ENCODE results near the gene ZNF263. TPM values are rescaled to one million over a fixed set of nuclear protein-coding genes. Genes with fewer than 3 reads are reported as not detected.
A peak's percentile ranks its signal among the peaks of the same experiment; 100 is the strongest.

ZNF263 gene
- total and polyA plus RNA-seq, 10 of the 15 experiments (the other 5 are each of a cell fraction or from before 2014, with no cell fraction given), result 4.7 to 45.6 (median 24.5) TPM

GRCh38 chr16:3282730-3283542 lies at the start of gene ZNF263 (continued):
- TF ChIP-seq, protein P1, sequence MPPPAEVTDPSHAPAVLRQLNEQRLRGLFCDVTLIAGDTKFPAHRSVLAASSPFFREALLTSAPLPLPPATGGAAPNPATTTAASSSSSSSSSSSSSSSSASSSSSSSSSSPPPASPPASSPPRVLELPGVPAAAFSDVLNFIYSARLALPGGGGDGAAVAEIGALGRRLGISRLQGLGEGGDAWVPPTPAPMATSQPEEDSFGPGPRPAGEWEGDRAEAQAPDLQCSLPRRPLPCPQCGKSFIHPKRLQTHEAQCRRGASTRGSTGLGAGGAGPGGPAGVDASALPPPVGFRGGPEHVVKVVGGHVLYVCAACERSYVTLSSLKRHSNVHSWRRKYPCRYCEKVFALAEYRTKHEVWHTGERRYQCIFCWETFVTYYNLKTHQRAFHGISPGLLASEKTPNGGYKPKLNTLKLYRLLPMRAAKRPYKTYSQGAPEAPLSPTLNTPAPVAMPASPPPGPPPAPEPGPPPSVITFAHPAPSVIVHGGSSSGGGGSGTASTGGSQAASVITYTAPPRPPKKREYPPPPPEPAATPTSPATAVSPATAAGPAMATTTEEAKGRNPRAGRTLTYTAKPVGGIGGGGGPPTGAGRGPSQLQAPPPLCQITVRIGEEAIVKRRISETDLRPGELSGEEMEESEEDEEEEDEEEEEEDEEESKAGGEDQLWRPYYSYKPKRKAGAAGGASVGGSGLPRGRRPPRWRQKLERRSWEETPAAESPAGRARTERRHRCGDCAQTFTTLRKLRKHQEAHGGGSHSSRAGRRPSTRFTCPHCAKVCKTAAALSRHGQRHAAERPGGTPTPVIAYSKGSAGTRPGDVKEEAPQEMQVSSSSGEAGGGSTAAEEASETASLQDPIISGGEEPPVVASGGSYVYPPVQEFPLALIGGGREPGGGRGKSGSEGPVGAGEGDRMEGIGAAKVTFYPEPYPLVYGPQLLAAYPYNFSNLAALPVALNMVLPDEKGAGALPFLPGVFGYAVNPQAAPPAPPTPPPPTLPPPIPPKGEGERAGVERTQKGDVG (CRISPR knock-in tag; IDR thresholded peaks at IDR 0.05), result no peak
- TF ChIP-seq, protein P2, sequence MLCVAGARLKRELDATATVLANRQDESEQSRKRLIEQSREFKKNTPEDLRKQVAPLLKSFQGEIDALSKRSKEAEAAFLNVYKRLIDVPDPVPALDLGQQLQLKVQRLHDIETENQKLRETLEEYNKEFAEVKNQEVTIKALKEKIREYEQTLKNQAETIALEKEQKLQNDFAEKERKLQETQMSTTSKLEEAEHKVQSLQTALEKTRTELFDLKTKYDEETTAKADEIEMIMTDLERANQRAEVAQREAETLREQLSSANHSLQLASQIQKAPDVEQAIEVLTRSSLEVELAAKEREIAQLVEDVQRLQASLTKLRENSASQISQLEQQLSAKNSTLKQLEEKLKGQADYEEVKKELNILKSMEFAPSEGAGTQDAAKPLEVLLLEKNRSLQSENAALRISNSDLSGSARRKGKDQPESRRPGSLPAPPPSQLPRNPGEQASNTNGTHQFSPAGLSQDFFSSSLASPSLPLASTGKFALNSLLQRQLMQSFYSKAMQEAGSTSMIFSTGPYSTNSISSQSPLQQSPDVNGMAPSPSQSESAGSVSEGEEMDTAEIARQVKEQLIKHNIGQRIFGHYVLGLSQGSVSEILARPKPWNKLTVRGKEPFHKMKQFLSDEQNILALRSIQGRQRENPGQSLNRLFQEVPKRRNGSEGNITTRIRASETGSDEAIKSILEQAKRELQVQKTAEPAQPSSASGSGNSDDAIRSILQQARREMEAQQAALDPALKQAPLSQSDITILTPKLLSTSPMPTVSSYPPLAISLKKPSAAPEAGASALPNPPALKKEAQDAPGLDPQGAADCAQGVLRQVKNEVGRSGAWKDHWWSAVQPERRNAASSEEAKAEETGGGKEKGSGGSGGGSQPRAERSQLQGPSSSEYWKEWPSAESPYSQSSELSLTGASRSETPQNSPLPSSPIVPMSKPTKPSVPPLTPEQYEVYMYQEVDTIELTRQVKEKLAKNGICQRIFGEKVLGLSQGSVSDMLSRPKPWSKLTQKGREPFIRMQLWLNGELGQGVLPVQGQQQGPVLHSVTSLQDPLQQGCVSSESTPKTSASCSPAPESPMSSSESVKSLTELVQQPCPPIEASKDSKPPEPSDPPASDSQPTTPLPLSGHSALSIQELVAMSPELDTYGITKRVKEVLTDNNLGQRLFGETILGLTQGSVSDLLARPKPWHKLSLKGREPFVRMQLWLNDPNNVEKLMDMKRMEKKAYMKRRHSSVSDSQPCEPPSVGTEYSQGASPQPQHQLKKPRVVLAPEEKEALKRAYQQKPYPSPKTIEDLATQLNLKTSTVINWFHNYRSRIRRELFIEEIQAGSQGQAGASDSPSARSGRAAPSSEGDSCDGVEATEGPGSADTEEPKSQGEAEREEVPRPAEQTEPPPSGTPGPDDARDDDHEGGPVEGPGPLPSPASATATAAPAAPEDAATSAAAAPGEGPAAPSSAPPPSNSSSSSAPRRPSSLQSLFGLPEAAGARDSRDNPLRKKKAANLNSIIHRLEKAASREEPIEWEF (IDR thresholded peaks at IDR 0.05; ENCODE audit: insufficient replicate concordance, low read depth, low read length), result no peak
- TF ChIP-seq RAD21 (IDR thresholded peaks at IDR 0.05; ENCODE audit: insufficient read depth, low read depth, low read length), result no peak
- no peak for TF ChIP-seq BCL11A (IDR thresholded peaks at IDR 0.05; ENCODE audit: low read depth, low read length)
- no peak for TF ChIP-seq JUNB (IDR thresholded peaks at IDR 0.05)
- peak; percentile 93 for TF ChIP-seq NR2C1 (IDR thresholded peaks at IDR 0.05)
- peak in 1 of 2 experiments; percentile 84; a peak in 2 of 4 replicates for TF ChIP-seq SRF (IDR thresholded peaks at IDR 0.05; ENCODE audit: low read depth in 2 of 2, low read length in 2 of 2)
- 0 out of 2 replicates have a peak, but pooled peaks have one; percentile 36 for TF ChIP-seq ESRRA (IDR thresholded peaks at IDR 0.05; ENCODE audit: low read length)
- TF ChIP-seq GATAD2B (conservative IDR thresholded peaks at IDR 0.05; ENCODE audit: low read depth), result peak; percentile 64
- TF ChIP-seq EP300 (IDR thresholded peaks at IDR 0.05; ENCODE audit: borderline replicate concordance in 1 of 2, control insufficient read depth in 1 of 2, low read depth in 2 of 2, low read length in 2 of 2), result no peak; a peak in 1 of 4 replicates
- no peak for TF ChIP-seq TCF3 (IDR thresholded peaks at IDR 0.05; ENCODE audit: borderline replicate concordance, insufficient read depth, low read depth, low read length)
- TF ChIP-seq, protein P3, sequence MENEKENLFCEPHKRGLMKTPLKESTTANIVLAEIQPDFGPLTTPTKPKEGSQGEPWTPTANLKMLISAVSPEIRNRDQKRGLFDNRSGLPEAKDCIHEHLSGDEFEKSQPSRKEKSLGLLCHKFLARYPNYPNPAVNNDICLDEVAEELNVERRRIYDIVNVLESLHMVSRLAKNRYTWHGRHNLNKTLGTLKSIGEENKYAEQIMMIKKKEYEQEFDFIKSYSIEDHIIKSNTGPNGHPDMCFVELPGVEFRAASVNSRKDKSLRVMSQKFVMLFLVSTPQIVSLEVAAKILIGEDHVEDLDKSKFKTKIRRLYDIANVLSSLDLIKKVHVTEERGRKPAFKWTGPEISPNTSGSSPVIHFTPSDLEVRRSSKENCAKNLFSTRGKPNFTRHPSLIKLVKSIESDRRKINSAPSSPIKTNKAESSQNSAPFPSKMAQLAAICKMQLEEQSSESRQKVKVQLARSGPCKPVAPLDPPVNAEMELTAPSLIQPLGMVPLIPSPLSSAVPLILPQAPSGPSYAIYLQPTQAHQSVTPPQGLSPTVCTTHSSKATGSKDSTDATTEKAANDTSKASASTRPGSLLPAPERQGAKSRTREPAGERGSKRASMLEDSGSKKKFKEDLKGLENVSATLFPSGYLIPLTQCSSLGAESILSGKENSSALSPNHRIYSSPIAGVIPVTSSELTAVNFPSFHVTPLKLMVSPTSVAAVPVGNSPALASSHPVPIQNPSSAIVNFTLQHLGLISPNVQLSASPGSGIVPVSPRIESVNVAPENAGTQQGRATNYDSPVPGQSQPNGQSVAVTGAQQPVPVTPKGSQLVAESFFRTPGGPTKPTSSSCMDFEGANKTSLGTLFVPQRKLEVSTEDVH (IDR thresholded peaks at IDR 0.05; ENCODE audit: low read depth, partially characterized antibody), result peak; percentile 82
- peak; percentile 67; the same call in 1 of the 2 replicates for TF ChIP-seq RUNX3 (IDR thresholded peaks at IDR 0.05; ENCODE audit: low read length)
- TF ChIP-seq BACH1 (IDR thresholded peaks at IDR 0.05; ENCODE audit: borderline replicate concordance), result peak; percentile 91; the same call in 1 of the 2 replicates
- peak; percentile 95 for TF ChIP-seq NR2F1 (conservative IDR thresholded peaks at IDR 0.05)
